Mesodermal cell (in vitro differentiated cells): ENCODE measurements around the gene INKA1. TPM values are rescaled to one million over a fixed set of nuclear protein-coding genes. Genes with fewer than 3 reads are reported as not detected.

ENCODE experiments used
- H3K27ac ChIP-seq: 2 replicates; pipeline ENCODE4 v1.7.0; 2013; ENCODE audit warnings: mild to moderate bottlenecking, low read depth, low read length, moderate library complexity; ENCODE audit not compliant: severe bottlenecking
- H3K36me3 ChIP-seq: 2 replicates; pipeline ENCODE4 v1.7.1; 2013; ENCODE audit warnings: mild to moderate bottlenecking, low read length, moderate library complexity; ENCODE audit not compliant: control insufficient read depth, insufficient read depth
- H3K4me1 ChIP-seq: one replicate; pipeline ENCODE4 v1.7.1; 2013; ENCODE audit warnings: mild to moderate bottlenecking, low read length; ENCODE audit not compliant: insufficient read depth, control insufficient read depth, poor library complexity, severe bottlenecking
- H3K4me3 ChIP-seq: 2 replicates; pipeline ENCODE4 v1.7.0; 2013; ENCODE audit warnings: low read length, control low read depth, mild to moderate bottlenecking; ENCODE audit not compliant: insufficient read depth, poor library complexity, severe bottlenecking; ENCODE audit errors: extremely low read depth
- H3K9me3 ChIP-seq: 2 replicates; pipeline ENCODE4 v1.7.1; 2013; ENCODE audit warnings: mild to moderate bottlenecking, low read length, moderate library complexity; ENCODE audit not compliant: control insufficient read depth
- WGBS, 2 experiments: methylation state at CpG; one replicate each; pipeline ENCODE4 v1.1.5; 2013; ENCODE audit warnings: missing lambda C conversion rate in 2 of 2; ENCODE audit not compliant: insufficient coverage in 2 of 2; 5-methylcytosine and 5-hydroxymethylcytosine counted together
- polyA plus RNA-seq, 2 experiments: library from polyadenylated mRNA; stranded (reverse); fragments of 50-300 nt; gene quantifications; one replicate each; pipeline ENCODE4 v1.2.3, GENCODE V29; 2013

The INKA1 gene
- polyA plus RNA-seq (2013, experiment 1 of 2): 17.4 TPM
- polyA plus RNA-seq (2013, experiment 2 of 2): 14.4 TPM

DNA sequence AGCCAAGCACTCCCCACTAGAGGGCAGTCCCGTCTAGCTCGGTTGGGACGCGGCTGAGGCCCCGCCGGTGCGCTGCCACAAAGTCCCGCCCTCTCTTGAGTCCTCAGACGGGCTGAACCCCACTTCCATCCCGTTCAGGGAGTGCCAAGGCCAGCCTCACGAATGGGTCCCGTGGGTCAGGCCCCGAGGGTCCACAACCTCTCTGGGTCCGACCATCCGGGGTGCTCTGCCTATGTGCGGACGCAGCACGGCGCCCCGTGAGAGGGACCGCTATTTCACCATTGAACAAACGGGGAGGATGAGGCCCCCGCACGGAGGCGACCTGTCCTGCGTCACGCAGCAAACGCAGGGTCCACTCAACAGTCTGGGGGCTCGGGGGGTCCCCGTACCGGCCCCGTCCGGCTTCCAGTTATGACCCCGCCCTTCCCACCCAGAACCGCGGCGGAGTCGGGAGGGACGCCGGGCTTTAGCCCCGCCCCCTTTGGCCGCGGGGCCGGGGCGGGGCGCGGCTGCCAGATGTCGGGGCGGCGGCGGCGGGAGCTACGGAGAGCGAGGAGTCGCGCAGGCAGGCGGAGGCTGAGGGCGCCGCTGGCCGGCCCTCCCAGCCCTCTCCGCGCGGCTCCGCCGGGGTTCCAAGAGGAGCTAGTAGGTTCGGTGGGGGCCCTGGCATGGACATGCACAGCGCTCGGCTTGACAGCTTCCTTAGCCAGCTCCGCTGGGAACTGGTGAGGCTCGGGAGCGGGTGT lies at the start of gene INKA1:
Gene INKA1, plus strand, starts transcription at position 543 of the 746 bp plus-strand sequence. Its CDS starts 132 bp downstream, at position 675.
- Histone ChIP-seq H3K4me1 (peaks cover 37% of the 10 kb centered on the region), H3K36me3 (no peaks in the 10 kb centered on the region), H3K9me3 (no peaks in the 10 kb centered on the region), H3K27ac (peak within 1 kb of the TSS; percentile 53), H3K4me3 (peak within 1 kb of the TSS; percentile 75)
- WGBS, 2 experiments: 0% methylated on average over 52 to 55 of the region's 71 CpGs

DNA sequence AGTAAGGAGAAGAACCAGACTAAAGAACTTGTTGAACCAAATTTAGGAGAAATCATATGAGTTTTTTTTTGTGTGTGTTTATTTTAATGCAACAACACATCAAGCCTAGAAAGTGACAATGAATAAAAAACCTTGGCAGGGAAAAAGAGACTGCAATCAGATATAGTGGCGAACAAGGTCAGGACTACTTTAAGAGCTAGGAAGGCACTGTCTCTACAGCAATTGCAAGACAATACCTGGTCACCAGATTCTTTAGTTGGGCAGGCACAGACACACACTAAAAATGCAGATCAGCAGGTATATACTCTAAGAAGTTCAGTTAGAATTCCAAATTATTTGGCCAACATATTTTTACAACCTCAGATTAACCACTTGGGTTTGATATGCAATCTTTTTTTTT lies 48.5 kb upstream of the INKA1 start:
- WGBS, 2 experiments: 100% methylated on average over 1 of the region's 1 CpG
- H3K9me3 ChIP-seq: no peaks in the 10 kb centered on the region
- no peaks in the 10 kb centered on the region for H3K4me1 ChIP-seq
- H3K4me3 ChIP-seq: no peak overlapping the region
- H3K27ac ChIP-seq: no peak overlapping the region
- H3K36me3 ChIP-seq: peaks cover 11% of the 10 kb centered on the region

DNA sequence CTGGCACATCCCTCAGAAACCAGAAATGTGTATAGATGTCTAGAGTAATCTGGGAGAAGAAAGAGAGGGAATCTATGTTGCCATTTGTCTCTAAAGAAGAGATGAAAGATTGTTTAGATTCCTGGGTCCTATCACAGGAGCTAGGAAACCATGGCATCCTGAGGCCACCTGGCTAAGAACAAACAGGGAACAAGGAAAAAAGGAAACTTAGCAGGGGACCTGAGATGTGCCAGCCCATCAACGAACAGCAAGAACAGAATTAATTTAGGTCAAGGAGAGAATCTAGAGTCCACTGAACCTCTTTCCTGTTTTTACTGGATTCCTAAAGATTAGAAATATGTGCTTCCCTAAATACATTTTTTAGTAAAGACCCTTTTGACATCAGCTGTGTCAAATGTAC lies 47.0 kb upstream of the INKA1 start:
- Histone ChIP-seq H3K4me1 (no peaks in the 10 kb centered on the region), H3K9me3 (no peaks in the 10 kb centered on the region), H3K4me3 (no peak overlapping the region), H3K36me3 (peaks cover 19% of the 10 kb centered on the region), H3K27ac (no peak overlapping the region)
- WGBS, 2 experiments: 100% methylated on average over 1 of the region's 1 CpG; no CpG with 5 or more reads in 1 of the 2 experiments

DNA sequence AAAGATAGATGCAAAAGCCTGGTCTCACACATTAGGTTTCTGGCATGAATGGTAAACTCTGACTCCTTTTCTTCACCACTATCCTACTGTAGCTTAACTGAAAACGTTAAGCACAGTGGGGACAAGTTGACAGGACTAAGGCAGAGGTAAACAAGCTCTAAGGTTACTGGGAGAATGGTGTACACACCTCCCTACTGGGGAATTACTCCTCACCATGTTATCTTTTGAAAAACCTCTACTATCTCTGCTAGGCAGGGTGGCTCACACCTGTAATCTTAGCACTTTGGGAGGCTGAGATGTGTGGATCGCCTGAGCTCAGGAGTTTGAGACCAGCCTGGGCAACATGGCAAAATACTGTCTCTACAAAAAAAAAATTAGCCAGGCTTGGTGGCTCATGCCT lies 45.9 kb upstream of the INKA1 start:
- H3K4me1 ChIP-seq: no peaks in the 10 kb centered on the region
- no peak overlapping the region for H3K4me3 ChIP-seq
- 100% methylated on average over 1 of the region's 2 CpGs for WGBS, 2 experiments
- no peak overlapping the region for H3K27ac ChIP-seq
- no peaks in the 10 kb centered on the region for H3K9me3 ChIP-seq
- peaks cover 22% of the 10 kb centered on the region for H3K36me3 ChIP-seq

DNA sequence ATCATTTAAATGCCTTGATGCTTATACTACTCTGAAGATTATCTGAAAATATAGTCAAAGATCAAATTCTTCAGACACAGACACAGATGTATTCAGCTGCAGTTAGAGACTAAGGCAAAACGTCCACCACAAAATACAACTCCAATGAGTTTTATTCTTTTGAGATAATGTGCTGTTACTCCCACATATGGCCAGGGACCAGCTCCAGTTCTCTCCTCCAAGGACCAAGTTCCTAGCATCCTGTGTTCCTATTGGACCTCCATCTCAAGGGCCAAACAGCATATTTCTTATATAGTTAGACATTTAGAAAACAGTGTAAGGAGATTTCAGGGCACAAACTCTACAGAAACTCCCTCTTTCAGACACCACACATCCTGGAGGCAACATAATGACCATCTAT lies 43.8 kb upstream of the INKA1 start:
- H3K4me3 ChIP-seq: no peak overlapping the region
- 80% methylated on average over 1 of the region's 1 CpG; no CpG with 5 or more reads in 1 of the 2 experiments for WGBS, 2 experiments
- no peaks in the 10 kb centered on the region for H3K4me1 ChIP-seq
- no peak overlapping the region for H3K27ac ChIP-seq
- peaks cover 27% of the 10 kb centered on the region for H3K36me3 ChIP-seq
- H3K9me3 ChIP-seq: no peaks in the 10 kb centered on the region

DNA sequence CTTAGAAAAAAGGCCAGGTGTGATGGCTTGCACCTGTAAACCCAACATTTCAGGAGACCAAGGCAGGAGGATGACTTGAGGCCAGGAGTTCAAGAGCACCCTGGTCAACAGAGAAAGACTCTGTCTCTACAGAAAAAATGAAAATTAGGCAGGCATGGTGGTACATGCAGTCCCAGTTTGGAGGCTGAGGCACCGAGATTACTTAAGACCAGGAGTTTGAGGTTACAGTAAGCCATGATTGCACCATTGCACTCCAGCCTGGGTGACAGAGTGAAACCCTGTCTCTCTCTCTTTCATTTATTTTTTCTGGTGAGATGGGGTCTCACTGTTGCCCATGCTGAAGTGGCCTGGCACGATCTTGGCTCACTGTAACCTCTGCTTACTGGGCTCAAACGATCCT lies 41.4 kb upstream of the INKA1 start:
- H3K4me3 ChIP-seq: no peak overlapping the region
- no peaks in the 10 kb centered on the region for H3K9me3 ChIP-seq
- peaks cover 43% of the 10 kb centered on the region for H3K36me3 ChIP-seq
- H3K4me1 ChIP-seq: no peaks in the 10 kb centered on the region
- no peak overlapping the region for H3K27ac ChIP-seq
- WGBS, 2 experiments: 100% methylated on average over 1 to 3 of the region's 3 CpGs

DNA sequence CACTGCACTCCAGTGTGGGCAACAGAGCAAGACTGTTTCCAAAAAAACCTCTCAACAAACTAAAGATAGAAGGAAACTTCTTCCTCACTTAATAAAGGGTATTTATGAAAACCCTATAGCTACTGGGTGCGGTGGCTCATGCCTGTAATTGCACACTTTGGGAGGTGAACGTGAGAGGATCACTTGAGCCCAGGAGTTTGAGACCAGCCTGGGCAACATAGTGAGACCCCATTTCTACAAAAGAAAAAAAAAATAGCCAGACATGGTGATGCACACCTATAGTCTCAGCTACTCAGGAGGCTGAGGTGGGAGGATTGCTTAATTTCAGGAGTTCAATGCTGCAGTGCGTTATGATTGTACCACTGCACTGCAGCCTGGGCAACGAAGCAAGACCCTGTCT lies 39.1 kb upstream of the INKA1 start:
- no peak overlapping the region for H3K27ac ChIP-seq
- peaks cover 56% of the 10 kb centered on the region for H3K36me3 ChIP-seq
- H3K4me1 ChIP-seq: no peaks in the 10 kb centered on the region
- 100% methylated on average over 2 to 3 of the region's 4 CpGs for WGBS, 2 experiments
- H3K4me3 ChIP-seq: no peak overlapping the region
- no peaks in the 10 kb centered on the region for H3K9me3 ChIP-seq

DNA sequence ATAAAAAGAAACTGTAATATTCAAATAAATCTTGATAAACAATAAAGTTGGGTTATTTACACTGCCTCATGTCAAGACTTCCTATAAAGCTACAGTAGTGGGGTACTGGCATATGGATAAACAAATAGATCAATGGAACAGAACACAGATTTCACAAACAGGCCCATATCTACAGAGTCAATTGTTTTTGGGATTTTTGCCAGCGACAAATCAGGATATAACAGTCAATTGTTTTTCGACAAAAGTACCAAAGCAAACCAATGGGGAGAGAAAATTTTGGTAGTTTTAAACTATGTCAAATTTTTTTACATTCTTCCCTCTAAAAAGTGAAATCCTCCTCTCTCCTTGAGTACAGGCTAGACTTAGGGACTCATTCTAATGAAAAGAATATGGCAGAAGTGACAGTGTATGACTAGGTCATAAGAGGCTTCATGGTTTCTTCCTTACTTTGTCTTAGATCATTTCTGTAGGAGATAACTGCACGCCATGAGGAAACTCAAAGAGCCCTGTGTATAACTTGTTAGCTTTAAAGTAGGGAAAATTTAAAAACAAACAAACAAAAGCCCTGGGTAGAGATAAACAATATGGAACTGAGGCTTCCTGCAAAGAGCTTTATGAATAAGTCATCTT lies 33.7 kb upstream of the INKA1 start:
- Histone ChIP-seq H3K27ac (no peak overlapping the region), H3K4me3 (no peak overlapping the region), H3K9me3 (no peaks in the 10 kb centered on the region), H3K36me3 (peaks cover 65% of the 10 kb centered on the region), H3K4me1 (no peaks in the 10 kb centered on the region)
- no CpG with 5 or more reads among the region's 3 CpGs for WGBS, 2 experiments

DNA sequence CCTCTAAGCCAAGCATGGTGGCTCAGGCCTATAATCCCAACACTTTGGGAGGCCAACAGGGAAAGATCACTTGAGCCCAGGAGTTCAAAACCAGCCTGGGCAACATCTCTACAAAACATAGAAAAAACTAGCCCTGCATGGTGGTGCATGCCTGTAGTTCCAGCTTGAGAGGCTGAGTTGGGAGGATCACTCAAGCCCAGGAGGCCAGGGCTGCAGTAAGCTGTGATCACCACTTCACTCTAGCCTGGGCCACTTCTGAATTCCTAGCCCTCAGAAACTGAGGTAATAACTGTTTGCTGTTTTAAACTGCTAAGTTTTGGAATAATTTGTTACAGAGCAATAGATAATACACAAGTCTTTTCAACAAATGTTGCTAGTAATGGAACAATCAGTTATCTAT lies 33.1 kb upstream of the INKA1 start:
- H3K27ac ChIP-seq: no peak overlapping the region
- peaks cover 63% of the 10 kb centered on the region for H3K36me3 ChIP-seq
- no peak overlapping the region for H3K4me3 ChIP-seq
- no peaks in the 10 kb centered on the region for H3K9me3 ChIP-seq
- no peaks in the 10 kb centered on the region for H3K4me1 ChIP-seq

DNA sequence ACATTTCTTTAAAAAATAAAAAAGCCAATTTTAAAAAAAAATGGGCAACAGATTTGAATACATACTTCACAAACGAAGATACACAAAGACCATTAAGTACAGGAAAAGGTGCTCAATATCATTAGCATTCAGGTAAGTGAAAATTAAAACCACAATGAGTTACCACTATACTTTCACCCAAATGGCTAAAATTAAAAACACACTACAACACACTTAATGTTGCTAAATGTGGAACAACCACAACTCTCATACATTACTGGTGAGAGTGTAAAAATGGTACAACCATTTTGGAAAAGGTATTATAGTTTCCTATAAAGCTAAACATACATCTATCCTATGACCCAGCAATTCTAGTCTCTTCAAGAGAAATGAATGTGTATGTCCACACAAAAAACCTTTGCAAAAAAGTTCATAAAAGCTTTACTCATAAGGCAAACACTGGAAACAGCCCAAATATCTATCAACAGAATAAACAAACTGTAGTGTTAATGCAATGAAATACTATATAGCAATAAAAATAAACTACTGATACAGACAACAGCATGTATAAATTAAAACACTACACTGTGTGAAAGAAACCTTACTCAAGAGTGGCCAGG lies 31.6 kb upstream of the INKA1 start:
- Histone ChIP-seq H3K4me1 (no peaks in the 10 kb centered on the region), H3K27ac (no peak overlapping the region), H3K9me3 (no peaks in the 10 kb centered on the region), H3K36me3 (peaks cover 69% of the 10 kb centered on the region), H3K4me3 (no peak overlapping the region)
- WGBS, 2 experiments: 83% methylated on average over 1 of the region's 1 CpG; no CpG with 5 or more reads in 1 of the 2 experiments

DNA sequence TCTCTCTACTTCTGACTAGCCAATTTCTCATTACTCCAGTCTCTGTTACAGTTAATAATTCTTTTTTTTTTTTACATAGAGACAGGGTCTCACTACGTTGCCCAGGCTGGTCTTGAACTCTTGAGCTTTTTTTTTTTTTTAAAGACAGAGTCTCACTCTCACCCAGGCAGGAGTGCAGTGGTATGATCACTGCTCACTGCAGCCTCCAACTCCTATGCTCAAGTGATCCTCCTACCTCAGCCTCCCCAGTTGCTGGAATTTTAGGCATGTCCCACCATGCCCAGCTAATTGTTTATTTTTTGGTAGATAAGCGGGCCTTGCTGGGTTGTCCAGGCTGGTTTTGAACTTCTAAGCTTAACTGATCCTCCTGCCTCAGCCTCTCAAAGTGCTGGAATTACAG lies 30.4 kb upstream of the INKA1 start:
- H3K9me3 ChIP-seq: no peaks in the 10 kb centered on the region
- H3K4me1 ChIP-seq: no peaks in the 10 kb centered on the region
- no peak overlapping the region for H3K4me3 ChIP-seq
- WGBS, 2 experiments: 94% methylated on average over 2 of the region's 2 CpGs; no CpG with 5 or more reads in 1 of the 2 experiments
- H3K36me3 ChIP-seq: peaks cover 76% of the 10 kb centered on the region
- no peak overlapping the region for H3K27ac ChIP-seq
